Measurements from ENCODE around the gene LCE1F. TPM values are rescaled to one million over a fixed set of nuclear protein-coding genes. Genes with fewer than 3 reads are reported as not detected.

LCE1F gene
- total RNA-seq (not detected), polyA plus RNA-seq (not detected)
- long read RNA-seq, donor 1, result 0 reads
- long read RNA-seq, donor 2, result 0 reads

GRCh38 chr1:152774875-152775274, at the start of gene LCE1F:
Gene LCE1F (plus strand): TSS chr1:152775140. CDS start chr1:152776372, 1,232 bp downstream.
- Histone ChIP-seq H3K27me3 (ENCODE audit: insufficient read depth in 3 of 3, low read length in 2 of 3) (peaks cover 0 to 5% (median 0%) of the 10 kb centered on the region in 3 donors), H3K36me3 (ENCODE audit: insufficient read depth in 1 of 2, low read depth in 1 of 2) (no peaks in the 10 kb centered on the region), H3K27ac (no peak within 1 kb of the TSS), H3K4me1 (no peaks in the 10 kb centered on the region), H3K9me3 (no peaks in the 10 kb centered on the region), H3K4me3 (no peak within 1 kb of the TSS)
- intact Hi-C loops (cut with DNase I), result no loop called here
- no peak for TF ChIP-seq CTCF (IDR thresholded peaks at IDR 0.05)
- 64 to 71% (median 65%) methylated on average over 6 of the region's 6 CpGs for WGBS, 3 donors
- ATAC-seq (no peak), DNase-seq (no peak)

GRCh38 chr1:152725261-152725660, 49.7 kb upstream of the LCE1F start:
- H3K27ac ChIP-seq, result no peak overlapping the region
- no peaks in the 10 kb centered on the region for H3K36me3 ChIP-seq (ENCODE audit: insufficient read depth in 1 of 2, low read depth in 1 of 2)
- no peak overlapping the region for H3K4me3 ChIP-seq
- no peaks in the 10 kb centered on the region for H3K4me1 ChIP-seq
- no peaks in the 10 kb centered on the region for H3K27me3 ChIP-seq (ENCODE audit: insufficient read depth in 3 of 3, low read length in 2 of 3)
- TF ChIP-seq CTCF (IDR thresholded peaks at IDR 0.05), result no peak
- DNase-seq (no peak), ATAC-seq (no peak)
- no peaks in the 10 kb centered on the region for H3K9me3 ChIP-seq
- intact Hi-C loops (cut with DNase I), result no loop called here

- DNase-seq, result no peak
- 81 to 93% (median 82%) methylated on average over 1 of the region's 1 CpG for WGBS, 3 donors
- H3K36me3 ChIP-seq (ENCODE audit: insufficient read depth in 1 of 2, low read depth in 1 of 2), result no peaks in the 10 kb centered on the region
- no peaks in the 10 kb centered on the region for H3K4me1 ChIP-seq
- no peaks in the 10 kb centered on the region for H3K9me3 ChIP-seq
- no peak for ATAC-seq
- no peaks in the 10 kb centered on the region for H3K27me3 ChIP-seq (ENCODE audit: insufficient read depth in 3 of 3, low read length in 2 of 3)
- no peak for TF ChIP-seq CTCF (IDR thresholded peaks at IDR 0.05)
- intact Hi-C loops (cut with DNase I), result no loop called here
- no peak overlapping the region for H3K27ac ChIP-seq
- H3K4me3 ChIP-seq, result no peak overlapping the region
Measured at GRCh38 chr1:152728986-152729385, 46.0 kb upstream of the LCE1F start.

- TF ChIP-seq CTCF (IDR thresholded peaks at IDR 0.05), result no peak
- Histone ChIP-seq H3K27ac (no peak overlapping the region), H3K36me3 (ENCODE audit: insufficient read depth in 1 of 2, low read depth in 1 of 2) (no peaks in the 10 kb centered on the region), H3K9me3 (no peaks in the 10 kb centered on the region), H3K4me3 (no peak overlapping the region), H3K27me3 (ENCODE audit: insufficient read depth in 3 of 3, low read length in 2 of 3) (no peaks in the 10 kb centered on the region), H3K4me1 (no peaks in the 10 kb centered on the region)
- ATAC-seq (no peak), DNase-seq (no peak)
- intact Hi-C loops (cut with DNase I), result no loop called here
- 6 to 17% (median 15%) methylated on average over 1 of the region's 1 CpG for WGBS, 3 donors
Measured at GRCh38 chr1:152735648-152736047, 39.3 kb upstream of the LCE1F start.

- H3K4me3 ChIP-seq, result no peak overlapping the region
- ATAC-seq (no peak), DNase-seq (no peak)
- TF ChIP-seq CTCF (IDR thresholded peaks at IDR 0.05), result no peak
- H3K27ac ChIP-seq, result no peak overlapping the region
- intact Hi-C loops (cut with DNase I), result no loop called here
- no peaks in the 10 kb centered on the region for H3K9me3 ChIP-seq
- no peaks in the 10 kb centered on the region for H3K27me3 ChIP-seq (ENCODE audit: insufficient read depth in 3 of 3, low read length in 2 of 3)
- WGBS, 3 donors, result 62 to 68% (median 66%) methylated on average over 5 of the region's 5 CpGs
- no peaks in the 10 kb centered on the region for H3K36me3 ChIP-seq (ENCODE audit: insufficient read depth in 1 of 2, low read depth in 1 of 2)
- no peaks in the 10 kb centered on the region for H3K4me1 ChIP-seq
Measured at GRCh38 chr1:152737997-152738396, 36.9 kb upstream of the LCE1F start.

Data from psoas muscle (tissue), 8 donors.